Caco-2 (cell line): ENCODE measurements around the gene GAREM2. TPM values are rescaled to one million over a fixed set of nuclear protein-coding genes. Genes with fewer than 3 reads are reported as not detected.

Source experiments
- BruUV-seq: library from RNA; stranded (reverse); fragments of 400-500 nt; replicated peaks from 2 replicates; lab custom pipeline; 2021; lab: Mats Ljungman, UMichigan
- CTCF ChIA-PET: fragments of 300-600 bp; sonication (Branson Sonifier 250); formaldehyde crosslinking; loops from one replicate; lab custom pipeline; 2022; ENCODE audit warnings: antibody characterized with exemption; lab: Charles Lee
- POLR2A ChIA-PET: fragments of 300-600 bp; sonication (Branson Sonifier 250); formaldehyde crosslinking; loops from one replicate; lab custom pipeline; 2022; ENCODE audit warnings: antibody characterized with exemption; lab: Charles Lee
- DNase-seq, 2 experiments: peaks; one replicate each; pipeline versions ENCODE4 v3.0.0 to v3.0.0-alpha.2; 2020 to 2022
- H3K27me3 ChIP-seq: replicated peaks from 2 replicates; pipeline ENCODE4 v1.6.0; 2011; ENCODE audit warnings: low read length; ENCODE audit not compliant: control insufficient read depth, insufficient read depth
- H3K36me3 ChIP-seq: 2 replicates; pipeline ENCODE4 v1.5.1; 2011; ENCODE audit warnings: low read length; ENCODE audit not compliant: control insufficient read depth, insufficient read depth
- H3K4me1 ChIP-seq: fragments of 250-450 bp; sonication (Bioruptor Pico); 2 replicates; pipeline ENCODE4 v1.5.1; 2020; ENCODE audit warnings: mild to moderate bottlenecking
- H3K4me3 ChIP-seq: 2 replicates; pipeline ENCODE4 v1.5.1; 2011; ENCODE audit warnings: low read depth, mild to moderate bottlenecking, control low read depth, low read length
- H3K9me3 ChIP-seq: fragments of 250-450 bp; sonication (Bioruptor Pico); 2 replicates; pipeline ENCODE4 v1.5.1; 2020; ENCODE audit warnings: mild to moderate bottlenecking, moderate library complexity
- H3K27ac Mint-ChIP-seq: one replicate; pipeline ENCODE4 v1.8.0; 2022; ENCODE audit warnings: mixed read lengths; ENCODE audit not compliant: unreplicated experiment
- H3K27me3 Mint-ChIP-seq: one replicate; pipeline ENCODE4 v1.8.0; 2022; ENCODE audit warnings: mixed read lengths; ENCODE audit not compliant: insufficient read depth, unreplicated experiment
- H3K36me3 Mint-ChIP-seq: one replicate; pipeline ENCODE4 v1.8.0; 2022; ENCODE audit warnings: mild to moderate bottlenecking, mixed read lengths; ENCODE audit not compliant: insufficient read depth, unreplicated experiment
- H3K4me1 Mint-ChIP-seq: one replicate; pipeline ENCODE4 v1.8.0; 2022; ENCODE audit warnings: low read depth, mixed read lengths; ENCODE audit not compliant: unreplicated experiment
- H3K4me3 Mint-ChIP-seq: one replicate; pipeline ENCODE4 v1.8.0; 2022; ENCODE audit warnings: mild to moderate bottlenecking, moderate library complexity, mixed read lengths; ENCODE audit not compliant: unreplicated experiment
- H3K9me3 Mint-ChIP-seq: one replicate; pipeline ENCODE4 v1.8.0; 2022; ENCODE audit warnings: mixed read lengths; ENCODE audit not compliant: unreplicated experiment
- CTCF ChIP-seq, 2 experiments: fragments of 200-600 bp in 1 of 2; IDR thresholded peaks; 1 replicate in 1 of 2; 2 replicates in 1 of 2; pipeline versions ENCODE4 v1.5.1 to v1.8.0; 2011 to 2022; ENCODE audit warnings: antibody characterized with exemption in 1 of 2, control low read depth in 1 of 2, inconsistent platforms in 1 of 2, low read depth in 1 of 2, low read length in 1 of 2, mild to moderate bottlenecking in 1 of 2, moderate library complexity in 1 of 2; ENCODE audit not compliant: insufficient read depth in 1 of 2, severe bottlenecking in 1 of 2, unreplicated experiment in 1 of 2
- intact Hi-C: fragments of 100-400 bp; cut with micrococcal nuclease; formaldehyde crosslinking; loops from one replicate; pipeline ENCODE4 v1.10.0; 2022; ENCODE audit not compliant: unreplicated experiment
- total RNA-seq: library from RNA; stranded (reverse); gene quantifications from 2 replicates; pipeline ENCODE4 v1.2.3, GENCODE V29; 2022

The GAREM2 gene
- total RNA-seq, 1 experiment from 2014 or later = 23.6 TPM

GRCh38 chr2:26177122-26177521, 4.2 kb downstream of the GAREM2 start:
- ChIA-PET POLR2A (no interaction called here), CTCF (no interaction called here)
- peaks cover 2% of the 10 kb centered on the region; the same call in 1 of the 2 replicates for H3K36me3 ChIP-seq
- Mint-ChIP-seq H3K9me3 (no peaks in the 10 kb centered on the region), H3K36me3 (no peaks in the 10 kb centered on the region), H3K4me1 (peaks cover 10% of the 10 kb centered on the region), H3K27me3 (no peaks in the 10 kb centered on the region), H3K4me3 (no peak overlapping the region), H3K27ac (no peak overlapping the region)
- H3K4me1 ChIP-seq = peaks cover 4% of the 10 kb centered on the region; the same call in 1 of the 2 replicates
- intact Hi-C loops = no loop called here
- peak in 1 of 2 experiments; percentile 19 for DNase-seq
- BruUV-seq = no TSS peak
- no peaks in the 10 kb centered on the region for H3K27me3 ChIP-seq
- no peak for TF ChIP-seq CTCF (IDR thresholded peaks at IDR 0.05; ENCODE audit: insufficient read depth in 1 of 2, low read depth in 1 of 2, low read length in 1 of 2, severe bottlenecking in 1 of 2, unreplicated experiment in 1 of 2)
- H3K9me3 ChIP-seq = no peaks in the 10 kb centered on the region
- no peak overlapping the region for H3K4me3 ChIP-seq

GRCh38 chr2:26178246-26178645, 5.4 kb downstream of the GAREM2 start:
- Histone ChIP-seq H3K36me3 (peaks cover 2% of the 10 kb centered on the region; the same call in 1 of the 2 replicates), H3K9me3 (no peaks in the 10 kb centered on the region), H3K4me3 (peak overlapping the region; percentile 66), H3K27me3 (no peaks in the 10 kb centered on the region), H3K4me1 (peaks cover 4% of the 10 kb centered on the region; the same call in 1 of the 2 replicates)
- no peak for TF ChIP-seq CTCF (IDR thresholded peaks at IDR 0.05; ENCODE audit: insufficient read depth in 1 of 2, low read depth in 1 of 2, low read length in 1 of 2, severe bottlenecking in 1 of 2, unreplicated experiment in 1 of 2)
- Mint-ChIP-seq H3K27me3 (no peaks in the 10 kb centered on the region), H3K9me3 (no peaks in the 10 kb centered on the region), H3K27ac (no peak overlapping the region), H3K4me3 (peak overlapping the region; percentile 69), H3K36me3 (no peaks in the 10 kb centered on the region), H3K4me1 (peaks cover 10% of the 10 kb centered on the region)
- POLR2A ChIA-PET = no interaction called here
- CTCF ChIA-PET = no interaction called here
- BruUV-seq = no TSS peak
- intact Hi-C loops = no loop called here
- DNase-seq = peak in 1 of 2 experiments; percentile 12

GRCh38 chr2:26178746-26179436, 6.0 kb downstream of the GAREM2 start:
- no peaks in the 10 kb centered on the region for H3K9me3 ChIP-seq
- peak; percentile 38 to 40 for DNase-seq
- peak overlapping the region; percentile 66 for H3K4me3 ChIP-seq
- Mint-ChIP-seq H3K4me3 (peak overlapping the region; percentile 69), H3K4me1 (peaks cover 10% of the 10 kb centered on the region), H3K27me3 (no peaks in the 10 kb centered on the region), H3K27ac (no peak overlapping the region), H3K9me3 (no peaks in the 10 kb centered on the region), H3K36me3 (no peaks in the 10 kb centered on the region)
- H3K36me3 ChIP-seq = peaks cover 2% of the 10 kb centered on the region; the same call in 1 of the 2 replicates
- POLR2A ChIA-PET = no interaction called here
- peaks cover 4% of the 10 kb centered on the region; the same call in 1 of the 2 replicates for H3K4me1 ChIP-seq
- CTCF ChIA-PET = no interaction called here
- intact Hi-C loops = no loop called here
- no TSS peak for BruUV-seq
- no peaks in the 10 kb centered on the region for H3K27me3 ChIP-seq
- no peak for TF ChIP-seq CTCF (IDR thresholded peaks at IDR 0.05; ENCODE audit: insufficient read depth in 1 of 2, low read depth in 1 of 2, low read length in 1 of 2, severe bottlenecking in 1 of 2, unreplicated experiment in 1 of 2)
